Ascending aorta (tissue), 2 donors: ENCODE data around the gene RBPJ. TPM values are rescaled to one million over a fixed set of nuclear protein-coding genes. Genes with fewer than 3 reads are reported as not detected.
"Not testable (repeated sequence)": the region's sequence is repeated elsewhere in the genome, so short reads cannot be mapped to it uniquely, and the experiment has no call there.

Experiments
- DNase-seq, 2 donors: peaks; one replicate each; pipeline ENCODE4 v3.0.0-alpha.2; 2019; ENCODE audit warnings: low spot score in 2 of 2
- H3K27ac ChIP-seq, 2 donors: fragments of 200-600 bp; sonication (generic); one replicate each; pipeline ENCODE4 v1.5.1; 2016 to 2017; ENCODE audit warnings: mild to moderate bottlenecking in 1 of 2
- H3K27me3 ChIP-seq: fragments of 200-600 bp; sonication (generic); one replicate; pipeline ENCODE4 v1.5.1; 2017
- H3K36me3 ChIP-seq, 2 donors: fragments of 200-600 bp; sonication (generic); one replicate each; pipeline ENCODE4 v1.5.1; 2016
- H3K4me1 ChIP-seq, 2 donors: fragments of 200-600 bp; sonication (generic); one replicate each; pipeline ENCODE4 v1.5.1; 2016 to 2017; ENCODE audit warnings: mild to moderate bottlenecking in 1 of 2
- H3K4me3 ChIP-seq, 2 donors: fragments of 200-600 bp; sonication (generic); one replicate each; pipeline ENCODE4 v1.5.1; 2016 to 2017; ENCODE audit warnings: mild to moderate bottlenecking in 1 of 2
- H3K9me3 ChIP-seq, 2 donors: fragments of 200-600 bp; sonication (generic); one replicate each; pipeline ENCODE4 v1.5.1; 2016
- intact Hi-C: fragments of 100-400 bp; cut with DNase I; formaldehyde crosslinking; loops from one replicate; pipeline ENCODE4 v1.15.1; 2023
- total RNA-seq: library from RNA; depleted of rRNA; stranded (reverse); fragments of >200 nt; gene quantifications from one replicate; pipeline ENCODE4 v1.1.0, GENCODE V29; 2016
- TF ChIP-seq, protein P1 (sequence below), 3 experiments: fragments of 200-600 bp in 2 of 3; fragments of 450-650 bp in 1 of 3; sonication (generic) in 2 of 3; IDR thresholded peaks; one replicate each; pipeline ENCODE4 v1.5.1; 2016 to 2019; ENCODE audit warnings: antibody characterized with exemption in 3 of 3, mild to moderate bottlenecking in 1 of 3, moderate library complexity in 1 of 3

RBPJ gene
- total RNA-seq, 1 donor from 2014 or later, result 17.6 TPM

DNA sequence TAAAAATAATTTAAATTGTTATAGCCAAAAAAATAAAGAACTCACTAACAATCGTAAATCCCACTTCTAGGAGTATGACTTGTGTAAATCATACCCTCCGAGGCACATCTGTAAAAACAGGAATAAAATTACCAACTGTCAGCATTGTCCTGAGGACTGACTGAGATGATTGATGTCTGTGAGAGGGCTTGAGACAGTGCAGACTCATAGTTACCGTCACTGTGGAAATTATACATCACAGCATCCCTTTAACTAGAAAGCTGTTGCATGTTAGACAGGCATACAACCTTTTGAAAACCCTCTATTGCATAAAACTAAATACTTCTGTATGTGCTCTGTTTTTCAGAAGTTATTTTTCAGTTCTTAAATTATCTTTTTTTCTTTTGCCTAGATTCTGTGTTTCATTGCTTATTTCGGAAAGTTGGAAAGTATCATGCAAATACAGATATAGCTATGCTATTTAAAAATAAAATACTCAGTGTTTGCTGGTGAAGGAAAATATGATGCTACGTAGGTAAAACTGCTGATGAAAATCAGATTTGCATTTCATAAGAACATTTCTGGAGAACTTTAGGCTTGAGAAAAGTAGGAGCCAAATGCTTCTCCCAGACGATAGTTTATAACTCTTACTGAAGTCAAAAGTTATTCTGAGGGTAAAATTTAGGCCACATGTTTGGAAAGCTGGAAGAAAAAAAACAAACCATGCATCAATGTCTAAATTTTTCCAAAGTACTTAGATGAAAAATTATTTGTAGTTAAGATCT is 13.6 kb upstream of the RBPJ start:
- Histone ChIP-seq H3K4me1 (no peaks in the 10 kb centered on the region), H3K4me3 (no peak overlapping the region), H3K27me3 (no peaks in the 10 kb centered on the region), H3K27ac (peak overlapping the region in 1 of 2 donors; percentile 12), H3K9me3 (no peaks in the 10 kb centered on the region), H3K36me3 (no peaks in the 10 kb centered on the region)
- TF ChIP-seq, protein P1, sequence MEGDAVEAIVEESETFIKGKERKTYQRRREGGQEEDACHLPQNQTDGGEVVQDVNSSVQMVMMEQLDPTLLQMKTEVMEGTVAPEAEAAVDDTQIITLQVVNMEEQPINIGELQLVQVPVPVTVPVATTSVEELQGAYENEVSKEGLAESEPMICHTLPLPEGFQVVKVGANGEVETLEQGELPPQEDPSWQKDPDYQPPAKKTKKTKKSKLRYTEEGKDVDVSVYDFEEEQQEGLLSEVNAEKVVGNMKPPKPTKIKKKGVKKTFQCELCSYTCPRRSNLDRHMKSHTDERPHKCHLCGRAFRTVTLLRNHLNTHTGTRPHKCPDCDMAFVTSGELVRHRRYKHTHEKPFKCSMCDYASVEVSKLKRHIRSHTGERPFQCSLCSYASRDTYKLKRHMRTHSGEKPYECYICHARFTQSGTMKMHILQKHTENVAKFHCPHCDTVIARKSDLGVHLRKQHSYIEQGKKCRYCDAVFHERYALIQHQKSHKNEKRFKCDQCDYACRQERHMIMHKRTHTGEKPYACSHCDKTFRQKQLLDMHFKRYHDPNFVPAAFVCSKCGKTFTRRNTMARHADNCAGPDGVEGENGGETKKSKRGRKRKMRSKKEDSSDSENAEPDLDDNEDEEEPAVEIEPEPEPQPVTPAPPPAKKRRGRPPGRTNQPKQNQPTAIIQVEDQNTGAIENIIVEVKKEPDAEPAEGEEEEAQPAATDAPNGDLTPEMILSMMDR (IDR thresholded peaks at IDR 0.05), result no peak
- intact Hi-C loops, result no loop called here
- DNase-seq, result no peak

DNA sequence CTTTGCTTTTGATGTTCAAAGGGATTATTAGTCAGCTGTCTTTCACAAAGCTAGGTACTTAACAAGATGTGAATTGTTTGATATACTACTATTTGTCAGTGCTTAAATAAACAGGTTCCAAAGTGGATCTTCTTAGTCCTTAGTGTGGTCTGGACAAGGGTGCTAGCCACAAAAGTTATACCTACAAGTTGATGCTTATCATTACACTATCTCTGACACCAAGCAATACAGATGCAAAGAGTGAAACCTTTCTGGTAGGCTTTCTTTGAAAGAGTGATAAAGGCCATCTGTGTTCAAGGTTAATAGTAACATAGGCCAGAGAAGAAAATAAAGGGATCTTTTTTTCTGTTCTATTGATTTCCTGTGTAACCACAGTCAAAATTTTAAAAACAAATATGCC is 12.2 kb upstream of the RBPJ start:
- Histone ChIP-seq H3K27ac (no peak overlapping the region), H3K9me3 (no peaks in the 10 kb centered on the region)

DNA sequence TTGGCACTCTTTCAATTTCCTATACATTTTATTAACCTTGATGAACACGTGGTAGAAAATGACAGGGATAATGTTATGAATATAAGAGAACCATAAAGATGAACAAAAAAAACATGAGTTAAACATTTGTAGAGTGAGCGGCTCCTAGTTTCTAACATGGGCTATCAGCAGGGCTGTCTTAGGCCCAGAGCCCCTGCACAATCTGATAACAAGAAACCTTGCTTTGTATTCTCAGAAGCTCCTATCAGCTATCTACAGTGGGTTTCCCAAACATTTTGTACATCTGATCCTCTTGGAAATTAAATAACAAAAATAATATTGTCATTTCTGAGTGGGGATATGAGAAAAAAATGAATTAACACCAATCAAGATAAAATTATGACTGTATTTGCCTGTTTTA is 10.6 kb upstream of the RBPJ start:
- Histone ChIP-seq H3K27me3 (no peaks in the 10 kb centered on the region), H3K9me3 (peaks cover under 1 to 6% of the 10 kb centered on the region in 2 donors), H3K4me1 (no peaks in the 10 kb centered on the region), H3K4me3 (no peak overlapping the region), H3K36me3 (no peaks in the 10 kb centered on the region), H3K27ac (no peak overlapping the region)
- intact Hi-C loops, result no loop called here
- DNase-seq, result no peak
- TF ChIP-seq, protein P1 (IDR thresholded peaks at IDR 0.05), result no peak

More for the DNA sequence above, 12.2 kb upstream of the RBPJ start:
- DNase-seq, result no peak
- intact Hi-C loops, result no loop called here
- Histone ChIP-seq H3K36me3 (no peaks in the 10 kb centered on the region), H3K4me3 (no peak overlapping the region), H3K4me1 (no peaks in the 10 kb centered on the region), H3K27me3 (no peaks in the 10 kb centered on the region)
- TF ChIP-seq, protein P1 (IDR thresholded peaks at IDR 0.05), result no peak

DNA sequence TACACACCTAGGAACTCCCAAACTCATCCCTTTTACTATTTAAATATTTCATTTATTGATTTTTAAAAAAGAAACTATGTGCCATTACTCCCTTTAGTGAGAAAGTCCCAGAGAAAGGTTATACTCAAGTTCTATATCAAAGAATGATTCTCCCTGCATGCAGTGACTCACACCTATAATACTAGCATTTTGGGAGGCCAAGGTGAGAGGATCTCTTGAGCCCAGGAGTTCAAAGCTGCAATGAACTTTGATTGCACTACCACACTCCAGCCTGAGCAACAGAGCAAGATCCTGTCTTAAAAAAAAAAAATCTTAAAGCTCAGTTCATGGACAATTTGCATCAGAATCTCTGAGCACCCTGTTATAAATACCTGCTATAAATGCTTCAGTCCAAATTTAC is 9.2 kb upstream of the RBPJ start:
- TF ChIP-seq, protein P1 (IDR thresholded peaks at IDR 0.05), result no peak
- intact Hi-C loops, result no loop called here
- no peak overlapping the region for H3K4me3 ChIP-seq
- peaks cover 5 to 12% of the 10 kb centered on the region in 2 donors for H3K9me3 ChIP-seq
- no peaks in the 10 kb centered on the region for H3K27me3 ChIP-seq
- H3K4me1 ChIP-seq, result no peaks in the 10 kb centered on the region
- DNase-seq, result no peak
- no peak overlapping the region for H3K27ac ChIP-seq
- H3K36me3 ChIP-seq, result no peaks in the 10 kb centered on the region

DNA sequence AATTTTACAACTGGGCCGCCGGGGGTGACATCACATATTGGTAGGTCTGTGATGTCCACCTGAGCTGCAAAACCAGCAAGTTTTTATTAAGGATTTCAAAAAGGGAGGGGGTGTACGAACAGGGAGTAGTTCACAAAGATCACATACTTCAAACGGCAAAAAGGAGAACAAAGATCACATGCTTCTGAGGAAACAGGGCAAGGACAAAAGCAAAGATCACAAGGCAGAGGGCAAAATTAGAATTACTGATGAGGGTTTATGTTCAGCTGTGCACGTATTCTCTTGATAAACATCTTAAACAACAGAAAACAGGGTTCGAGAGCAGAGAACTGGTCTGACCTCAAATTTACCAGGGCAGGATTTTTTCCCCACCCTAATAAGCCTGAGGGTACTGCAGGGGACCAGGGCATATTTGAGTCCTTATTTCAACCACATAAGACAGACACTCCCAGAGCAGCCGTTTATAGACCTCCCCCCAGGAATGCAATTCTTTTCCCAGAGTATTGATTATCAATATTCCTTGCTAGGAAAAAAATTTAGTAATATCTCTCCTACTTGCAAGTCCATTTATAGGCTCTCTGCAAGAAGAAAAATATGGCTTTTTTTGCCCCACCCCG is 5.4 kb upstream of the RBPJ start:
- intact Hi-C loops, H3K27ac ChIP-seq, H3K27me3 ChIP-seq, H3K36me3 ChIP-seq, H3K4me1 ChIP-seq, DNase-seq, H3K4me3 ChIP-seq: not testable (repeated sequence)
- peaks cover 11 to 21% of the 10 kb centered on the region in 2 donors for H3K9me3 ChIP-seq

DNA sequence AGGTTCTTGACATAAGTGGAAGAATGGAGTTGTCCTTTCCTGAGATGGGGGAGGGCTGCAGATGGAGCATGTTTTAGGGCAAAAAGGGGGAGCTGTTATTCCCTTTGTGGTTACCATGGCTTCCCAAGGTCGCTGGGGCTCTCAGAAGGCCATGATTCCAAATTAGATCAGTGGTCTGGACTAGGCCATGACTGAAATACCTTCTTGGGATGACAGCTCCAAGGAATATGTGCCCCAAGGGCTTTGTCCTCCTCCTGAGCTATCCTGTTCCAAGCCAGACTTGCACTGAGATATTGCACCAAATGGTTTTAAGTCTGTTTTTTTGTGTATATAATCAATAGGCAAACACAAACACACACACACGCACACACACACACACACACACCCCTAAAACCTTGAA is 3.0 kb upstream of the RBPJ start:
- H3K4me1 ChIP-seq, result peaks cover 0 to 4% of the 10 kb centered on the region in 2 donors
- TF ChIP-seq, protein P1 (IDR thresholded peaks at IDR 0.05), result no peak
- H3K4me3 ChIP-seq, result no peak overlapping the region
- intact Hi-C loops, result no loop called here
- H3K27me3 ChIP-seq, result no peaks in the 10 kb centered on the region
- DNase-seq, result no peak
- H3K36me3 ChIP-seq, result no peaks in the 10 kb centered on the region
- H3K27ac ChIP-seq, result no peak overlapping the region
- H3K9me3 ChIP-seq, result peaks cover 11 to 21% of the 10 kb centered on the region in 2 donors
